HG03139 (cell line): ENCODE data around the gene TSHZ2.
"Not testable (repeated sequence)": the region's sequence is repeated elsewhere in the genome, so short reads cannot be mapped to it uniquely, and the experiment has no call there.

Experiments used
- ATAC-seq: cut with Tn5 transposase; IDR thresholded peaks from one replicate; pipeline ENCODE4 v1.9.1; 2021; ENCODE audit not compliant: unreplicated experiment

The TSHZ2 gene

GRCh38 chr20:53399592-53400335 is 427.6 kb downstream of the TSHZ2 start:
- no peak for ATAC-seq

DNA sequence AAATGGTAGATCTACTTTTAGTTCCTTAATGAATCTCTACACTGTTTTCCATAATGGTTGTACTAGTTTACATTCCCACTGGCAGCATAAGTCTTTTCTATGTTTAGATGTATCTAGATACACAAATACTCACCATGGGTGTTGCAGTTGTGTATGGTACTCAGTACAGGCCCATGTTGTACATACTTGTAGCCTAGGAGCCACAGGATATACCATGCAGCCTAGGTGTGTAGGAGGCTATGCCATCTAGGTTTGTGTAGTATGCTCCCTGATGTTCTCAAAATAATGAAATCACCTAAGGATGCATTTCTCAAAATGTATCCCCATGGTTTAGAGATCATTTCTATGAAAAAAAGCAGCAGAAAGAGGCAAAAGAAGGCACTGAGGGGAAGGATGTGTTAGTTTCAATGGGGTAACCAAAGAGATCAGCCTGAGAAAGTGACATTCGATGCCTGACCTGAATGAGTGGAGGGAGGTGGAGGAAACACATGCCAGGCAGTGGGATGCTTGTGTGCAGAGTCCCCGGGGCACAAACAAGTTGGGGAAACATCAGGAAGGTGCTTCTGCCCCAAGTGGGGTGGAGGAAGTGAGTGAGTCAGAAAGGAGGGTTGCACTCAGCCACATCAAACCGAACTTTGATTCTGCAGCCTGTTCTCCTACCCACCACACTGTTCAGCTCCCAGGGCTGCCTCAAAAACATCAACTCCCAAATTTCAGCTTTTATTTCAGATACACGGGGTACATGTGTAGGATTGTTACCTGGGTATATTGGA is 430.3 kb downstream of the TSHZ2 start:
- ATAC-seq = no peak

- no peak for ATAC-seq
Observed at GRCh38 chr20:53403029-53403428, 430.9 kb downstream of the TSHZ2 start.

- no peak for ATAC-seq
Observed at GRCh38 chr20:53405139-53405538, 433.0 kb downstream of the TSHZ2 start.

GRCh38 chr20:53406580-53406979 is 434.4 kb downstream of the TSHZ2 start:
- no peak for ATAC-seq

- no peak for ATAC-seq
Observed at GRCh38 chr20:53408691-53409446, 436.7 kb downstream of the TSHZ2 start.

DNA sequence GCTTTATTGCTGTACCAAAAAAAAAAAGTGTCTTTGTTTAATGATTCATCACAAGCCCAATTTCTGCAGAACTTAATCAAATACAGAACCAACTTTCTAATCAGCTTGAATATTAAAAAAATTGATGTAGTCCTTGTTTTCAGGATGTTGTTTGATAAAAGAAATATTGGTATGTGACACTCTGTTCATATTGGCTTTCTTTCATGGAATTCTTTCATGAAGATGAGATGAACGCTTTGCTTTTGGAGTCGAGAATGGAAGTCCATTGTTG is 437.2 kb downstream of the TSHZ2 start:
- ATAC-seq = no peak

DNA sequence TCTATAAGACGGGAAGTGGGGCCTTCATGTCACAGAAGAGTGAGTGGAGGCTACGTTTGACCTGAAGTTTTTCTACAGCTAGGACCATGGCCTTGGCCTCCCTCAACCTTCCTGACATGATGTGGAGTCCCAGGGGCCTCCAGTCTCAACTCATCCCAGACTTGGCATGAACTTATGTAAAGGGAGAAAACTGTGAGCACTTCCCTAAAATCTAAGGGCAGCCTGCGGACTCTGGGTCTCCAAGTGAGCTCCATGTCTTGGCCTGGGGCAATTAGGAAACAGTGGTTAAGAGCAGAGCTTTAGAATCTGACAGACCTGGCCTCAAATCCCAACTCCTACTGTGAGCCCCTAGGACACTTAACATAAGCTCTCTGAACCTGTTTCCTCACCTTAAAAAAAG is 439.0 kb downstream of the TSHZ2 start:
- ATAC-seq = no peak

DNA sequence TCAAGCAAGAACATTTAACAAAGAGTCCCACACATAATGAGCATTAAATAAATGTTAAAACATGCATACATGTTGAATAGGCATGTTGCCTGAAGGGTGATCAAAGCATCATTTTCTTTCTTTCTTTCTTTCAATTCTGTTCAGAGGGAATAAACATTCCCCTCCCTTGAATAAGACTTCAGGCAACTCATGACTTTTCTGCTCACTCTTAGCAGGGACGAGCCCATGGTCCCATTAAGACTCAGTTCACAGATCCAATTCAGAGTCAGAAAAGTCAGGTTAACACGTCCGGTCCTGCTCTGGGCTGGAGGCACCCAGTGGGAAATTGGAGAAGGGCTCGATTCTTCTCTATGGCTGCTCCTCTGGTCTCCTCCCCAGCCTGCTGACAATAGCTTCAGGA is 439.7 kb downstream of the TSHZ2 start:
- no peak for ATAC-seq

DNA sequence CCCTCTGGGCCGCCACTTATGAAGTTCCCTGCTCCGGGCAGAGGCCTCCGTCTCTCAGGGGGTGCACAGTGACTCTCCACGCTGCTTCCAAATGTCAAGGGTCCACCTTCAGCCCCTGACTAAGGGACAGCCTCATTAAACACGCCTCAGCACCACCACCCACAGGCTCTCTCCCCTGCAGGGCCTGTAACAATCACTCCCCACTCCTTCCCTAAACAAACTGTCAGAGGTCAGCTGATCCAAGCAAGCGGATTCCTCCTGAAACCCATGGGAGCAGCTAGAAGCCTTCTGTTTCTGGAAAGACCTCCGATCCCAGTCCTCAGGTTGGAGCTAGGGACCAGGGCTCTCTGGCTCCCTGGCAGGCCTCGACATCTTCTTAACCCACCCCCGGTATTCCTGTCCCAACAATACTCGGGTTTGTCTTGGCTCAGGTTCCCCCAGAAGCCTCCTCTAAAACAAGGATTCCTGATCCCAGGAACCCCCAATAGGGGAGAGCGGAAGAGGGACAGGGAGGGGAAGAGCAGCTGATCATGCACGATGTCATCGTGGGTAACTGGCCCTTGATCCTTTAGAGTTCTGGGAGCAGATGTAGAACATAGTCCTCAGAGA is 440.5 kb downstream of the TSHZ2 start:
- no peak for ATAC-seq

DNA sequence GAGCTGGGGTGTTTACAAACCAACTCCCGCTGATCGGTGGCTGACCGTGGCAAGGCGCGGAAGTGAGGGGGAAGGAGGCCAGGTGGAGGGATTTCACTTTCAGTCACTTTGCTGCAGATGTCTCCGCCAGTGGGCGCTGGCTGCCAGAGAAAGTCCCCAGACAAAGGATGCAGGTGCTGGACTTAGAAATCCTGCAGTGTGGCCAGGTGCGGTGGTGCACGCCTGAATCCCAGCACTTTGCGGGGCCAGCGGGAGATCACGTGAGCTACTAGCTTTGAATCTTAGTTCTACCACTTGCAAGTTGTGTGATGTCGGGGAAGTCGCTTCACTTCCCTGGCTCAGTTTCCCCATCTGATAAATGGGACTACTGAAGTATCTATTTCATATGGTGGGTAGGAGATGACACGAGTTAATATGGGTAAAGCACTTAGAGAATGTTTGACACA is 441.1 kb downstream of the TSHZ2 start:
- ATAC-seq = peak; percentile 92

DNA sequence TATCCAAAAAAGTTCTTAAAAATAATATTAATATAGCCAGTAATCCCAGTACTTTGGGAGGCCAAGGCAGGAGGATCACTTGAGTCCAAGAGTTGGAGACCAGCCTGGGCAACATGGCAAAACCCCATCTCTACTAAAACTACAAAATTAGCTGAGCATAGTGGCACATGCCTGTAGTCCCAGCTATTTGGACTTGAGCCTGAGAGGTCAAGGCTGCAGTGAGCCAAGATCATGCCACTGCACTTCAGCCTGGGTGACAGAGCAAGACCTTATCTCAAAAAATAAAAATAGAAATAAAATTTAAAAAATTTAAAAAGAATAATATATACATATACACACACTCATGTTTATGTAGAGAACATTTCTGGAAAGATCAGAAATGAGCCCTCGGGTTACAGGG is 441.7 kb downstream of the TSHZ2 start:
- not testable (repeated sequence) for ATAC-seq

DNA sequence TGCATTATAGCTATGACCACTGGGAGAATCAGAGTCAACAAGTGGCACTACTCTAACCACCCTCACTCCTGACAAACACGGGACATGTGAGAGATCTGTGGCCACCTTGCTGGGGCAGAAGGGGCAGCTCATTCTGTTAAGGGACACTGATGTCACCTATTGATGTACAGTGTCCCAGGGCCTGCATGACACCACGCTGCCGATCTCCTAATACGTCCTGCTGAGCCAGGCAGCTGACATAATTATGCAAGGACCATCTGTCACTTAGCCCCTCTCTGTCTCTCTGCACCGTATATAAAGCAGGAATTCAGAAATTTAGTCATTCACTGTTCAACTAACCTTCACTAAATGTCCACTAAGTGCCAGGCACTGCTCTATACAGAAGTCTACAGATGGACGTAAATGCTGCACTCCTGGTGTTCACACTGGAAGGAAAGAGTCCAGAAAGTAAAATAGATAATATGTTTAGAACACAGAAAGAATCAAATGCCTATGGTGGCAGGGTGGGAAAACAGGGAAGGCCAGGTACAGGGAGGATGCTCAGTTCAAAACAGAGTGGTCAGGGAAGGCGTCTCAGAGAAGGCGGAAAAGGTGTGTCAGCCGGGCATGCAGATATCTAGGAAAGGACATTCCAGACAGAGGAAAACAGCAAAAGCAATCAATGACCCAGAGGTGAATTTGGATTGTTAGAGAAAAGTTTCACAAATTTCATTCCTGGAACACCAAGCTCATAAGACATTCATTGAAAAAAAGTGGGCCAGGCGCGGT is 447.7 kb downstream of the TSHZ2 start:
- ATAC-seq = no peak

DNA sequence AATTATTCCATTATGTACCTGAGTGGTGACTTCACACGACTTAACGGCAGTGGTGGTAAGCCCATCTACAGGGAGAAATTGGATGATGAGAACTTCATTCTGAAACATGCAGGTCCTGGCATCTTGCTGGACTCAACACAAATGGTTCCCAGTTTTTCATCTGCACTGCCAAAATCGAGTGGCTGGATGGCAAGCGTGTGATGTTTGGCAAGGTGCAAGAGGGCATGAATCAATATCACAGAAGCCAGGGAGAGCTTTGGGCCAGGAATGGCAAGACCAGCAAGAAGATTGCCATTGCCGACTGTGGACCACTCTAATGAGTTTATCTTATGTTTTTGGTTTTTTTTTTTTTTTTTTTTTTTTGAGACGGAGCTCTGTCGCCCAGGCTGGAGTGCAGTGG is 449.2 kb downstream of the TSHZ2 start:
- ATAC-seq = no peak

GRCh38 chr20:53422039-53422438 is 449.9 kb downstream of the TSHZ2 start:
- no peak for ATAC-seq

DNA sequence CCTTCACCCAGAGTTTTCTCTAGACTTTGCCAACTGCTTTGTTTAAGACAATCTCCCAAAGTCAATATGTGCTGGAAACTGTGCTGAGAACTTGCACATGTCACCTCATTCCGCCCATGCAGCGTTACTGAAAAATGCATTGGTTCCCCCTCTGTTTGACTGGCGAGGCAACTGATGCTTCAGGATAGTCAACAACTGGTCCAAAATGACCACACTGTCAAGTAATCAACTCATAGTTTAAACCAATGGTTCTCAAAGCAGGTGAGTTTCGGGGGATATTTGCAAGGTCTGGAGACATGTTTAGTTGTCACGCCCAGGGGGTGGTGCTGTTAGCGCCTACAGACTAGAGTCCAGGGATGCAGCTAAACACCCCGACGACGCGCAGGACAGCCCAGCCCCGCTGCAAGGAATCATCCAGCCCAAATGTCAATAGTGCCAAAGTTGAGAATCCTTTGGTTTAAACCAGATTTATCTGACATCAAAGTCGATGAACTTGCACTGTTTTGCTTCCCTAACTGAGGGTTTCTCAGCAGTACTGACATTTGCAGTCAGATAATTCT is 451.5 kb downstream of the TSHZ2 start:
- no peak for ATAC-seq

- no peak for ATAC-seq
Observed at GRCh38 chr20:53425481-53425880, 453.3 kb downstream of the TSHZ2 start.

GRCh38 chr20:53425941-53426340 is 453.8 kb downstream of the TSHZ2 start:
- no peak for ATAC-seq

DNA sequence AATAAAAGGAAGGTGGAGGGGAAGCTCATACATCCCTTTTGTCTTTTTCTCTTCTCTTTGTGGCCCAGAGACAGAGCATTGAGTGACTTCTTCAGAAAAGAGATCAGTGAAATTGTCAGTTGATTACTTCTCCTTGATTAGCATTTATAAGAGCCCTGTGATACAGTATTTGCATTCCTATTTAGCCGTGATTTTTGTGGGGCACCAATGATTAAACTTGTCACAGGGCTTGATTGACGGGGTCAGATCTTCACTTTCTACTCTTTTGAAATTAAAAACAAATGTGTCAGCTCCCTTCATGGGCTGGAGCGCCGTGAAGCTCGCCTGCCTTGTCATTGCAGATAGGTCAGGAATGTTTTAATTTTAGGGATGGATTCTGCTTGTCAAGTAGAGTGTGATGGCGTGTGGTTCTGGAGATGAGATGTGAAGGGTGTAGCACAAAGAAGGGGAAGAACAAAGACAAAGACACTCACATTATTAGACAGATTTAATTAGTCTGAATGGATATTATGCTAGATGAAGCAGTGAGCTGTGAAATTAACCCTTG is 454.7 kb downstream of the TSHZ2 start:
- no peak for ATAC-seq

DNA sequence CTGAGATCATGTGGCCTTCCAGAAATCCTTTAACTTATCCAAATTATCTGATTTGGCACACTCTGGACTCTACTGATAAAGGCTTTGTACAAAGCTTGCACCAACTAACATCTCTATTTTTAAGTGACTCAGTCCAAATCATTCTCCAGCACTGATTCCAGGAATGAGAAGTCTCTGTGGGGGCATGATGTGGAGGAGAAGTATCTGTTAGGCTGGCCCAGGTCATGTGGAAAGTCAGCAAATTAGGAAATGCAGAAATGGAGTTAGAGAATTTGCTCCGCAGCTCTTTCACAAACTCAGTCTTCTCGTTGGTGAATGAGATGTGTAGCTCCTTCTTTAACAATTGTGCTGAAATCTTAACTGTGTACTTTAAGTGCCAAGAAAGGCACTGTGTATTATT is 455.8 kb downstream of the TSHZ2 start:
- no peak for ATAC-seq
